Adrenal gland (tissue), 5 donors: Measurements from ENCODE around the gene CIB2.

ENCODE experiments used
- POLR2A ChIP-seq, 2 donors: fragments of 450-650 bp; IDR thresholded peaks; one replicate each; pipeline ENCODE4 v1.6.1; 2017; ENCODE audit warnings: antibody characterized with exemption in 2 of 2, mild to moderate bottlenecking in 2 of 2, moderate library complexity in 1 of 2
- TF ChIP-seq, protein P1 (sequence below), 6 experiments: fragments of 450-650 bp in 4 of 6; fragments of 200-600 bp in 2 of 6; sonication (generic) in 1 of 6; IDR thresholded peaks; 1 replicate in 5 of 6; 2 replicates in 1 of 6; pipeline versions ENCODE4 v1.5.1 to v1.8.0; 2016 to 2021; ENCODE audit warnings: antibody characterized with exemption in 6 of 6, mild to moderate bottlenecking in 2 of 6, moderate library complexity in 1 of 6
- donor health status: DM: no; HTN: no; CAD: no.

DNA sequence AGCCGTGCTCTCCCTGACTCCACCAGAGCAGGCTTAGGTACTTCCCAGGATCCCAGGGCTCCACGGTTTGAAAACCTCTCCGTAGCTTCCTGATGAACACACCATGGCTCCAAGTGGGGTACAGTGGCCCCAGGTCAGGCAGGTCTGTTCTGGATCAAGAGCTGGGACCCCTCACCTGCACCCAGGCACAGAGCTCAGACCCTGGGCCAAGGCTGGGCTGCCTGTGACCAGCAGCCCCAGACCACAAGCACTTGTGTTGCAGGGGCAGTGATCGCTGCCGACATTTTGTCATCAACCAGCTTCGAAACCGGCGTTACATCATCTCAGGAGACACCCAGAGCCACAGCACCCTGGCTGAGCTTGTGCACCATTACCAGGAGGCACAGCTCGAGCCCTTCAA lies 33.6 kb downstream of the CIB2 start:
- TF ChIP-seq, protein P1, sequence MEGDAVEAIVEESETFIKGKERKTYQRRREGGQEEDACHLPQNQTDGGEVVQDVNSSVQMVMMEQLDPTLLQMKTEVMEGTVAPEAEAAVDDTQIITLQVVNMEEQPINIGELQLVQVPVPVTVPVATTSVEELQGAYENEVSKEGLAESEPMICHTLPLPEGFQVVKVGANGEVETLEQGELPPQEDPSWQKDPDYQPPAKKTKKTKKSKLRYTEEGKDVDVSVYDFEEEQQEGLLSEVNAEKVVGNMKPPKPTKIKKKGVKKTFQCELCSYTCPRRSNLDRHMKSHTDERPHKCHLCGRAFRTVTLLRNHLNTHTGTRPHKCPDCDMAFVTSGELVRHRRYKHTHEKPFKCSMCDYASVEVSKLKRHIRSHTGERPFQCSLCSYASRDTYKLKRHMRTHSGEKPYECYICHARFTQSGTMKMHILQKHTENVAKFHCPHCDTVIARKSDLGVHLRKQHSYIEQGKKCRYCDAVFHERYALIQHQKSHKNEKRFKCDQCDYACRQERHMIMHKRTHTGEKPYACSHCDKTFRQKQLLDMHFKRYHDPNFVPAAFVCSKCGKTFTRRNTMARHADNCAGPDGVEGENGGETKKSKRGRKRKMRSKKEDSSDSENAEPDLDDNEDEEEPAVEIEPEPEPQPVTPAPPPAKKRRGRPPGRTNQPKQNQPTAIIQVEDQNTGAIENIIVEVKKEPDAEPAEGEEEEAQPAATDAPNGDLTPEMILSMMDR (IDR thresholded peaks at IDR 0.05): no peak
- TF ChIP-seq POLR2A (IDR thresholded peaks at IDR 0.05): no peak
